IMR-90 (cell line): ENCODE results near the gene PRAMEF13. TPM values are rescaled to one million over a fixed set of nuclear protein-coding genes. Genes with fewer than 3 reads are reported as not detected.
"Not testable (repeated sequence)": the region's sequence is repeated elsewhere in the genome, so short reads cannot be mapped to it uniquely, and the experiment has no call there.

ENCODE experiments used
- ATAC-seq: fragments of 200-7000 bp; cut with Tn5 transposase; 2 replicates; pipeline ENCODE4 v1.9.1; 2020; ENCODE audit warnings: low read depth, mild to moderate bottlenecking, moderate library complexity
- BruUV-seq: library from RNA; stranded (reverse); fragments of 400-500 nt; replicated peaks from 2 replicates; lab custom pipeline; 2021; lab: Mats Ljungman, UMichigan
- CTCF ChIA-PET: fragments of 300-600 bp; formaldehyde crosslinking; extraction: SDS; loops from one replicate; lab custom pipeline; 2021; ENCODE audit warnings: antibody characterized with exemption; lab: Yijun Ruan, JAX
- POLR2A ChIA-PET: fragments of 300-600 bp; sonication (Branson Sonifier 250); formaldehyde crosslinking; loops from one replicate; lab custom pipeline; 2022; ENCODE audit warnings: antibody characterized with exemption; ENCODE audit not compliant: unreplicated experiment; lab: Charles Lee
- DNase-seq: peaks from one replicate; pipeline ENCODE4 v3.0.0; 2013
- H2AFZ ChIP-seq: replicated peaks from 2 replicates; pipeline ENCODE3; 2013; ENCODE audit warnings: low read length, mild to moderate bottlenecking; ENCODE audit not compliant: poor library complexity
- H2AK5ac ChIP-seq: 2 replicates; pipeline ENCODE4 v1.6.1; 2013; ENCODE audit warnings: low read depth, low read length, inconsistent platforms
- H2AK9ac ChIP-seq: replicated peaks from 2 replicates; pipeline ENCODE3; 2013; ENCODE audit warnings: mild to moderate bottlenecking, low read depth, low read length, moderate library complexity; ENCODE audit not compliant: poor library complexity
- H2BK120ac ChIP-seq: 2 replicates; pipeline ENCODE4 v1.6.1; 2013; ENCODE audit warnings: low read depth, low read length, inconsistent platforms
- H2BK15ac ChIP-seq: 3 replicates; pipeline ENCODE4 v1.6.1; 2013; ENCODE audit warnings: low read depth, low read length, inconsistent platforms
- H2BK20ac ChIP-seq: 2 replicates; pipeline ENCODE4 v1.6.1; 2013; ENCODE audit warnings: low read depth, mild to moderate bottlenecking, inconsistent platforms, low read length, moderate library complexity
- H2BK5ac ChIP-seq: 2 replicates; pipeline ENCODE4 v1.6.1; 2013; ENCODE audit warnings: mild to moderate bottlenecking, low read depth, low read length, inconsistent platforms; ENCODE audit not compliant: poor library complexity, severe bottlenecking
- H3K14ac ChIP-seq: replicated peaks from 2 replicates; pipeline ENCODE4 v1.6.1; 2013; ENCODE audit warnings: low read depth, low read length, inconsistent platforms
- H3K18ac ChIP-seq: 2 replicates; pipeline ENCODE4 v1.6.1; 2013; ENCODE audit warnings: low read depth, low read length, control low read depth
- H3K23ac ChIP-seq: 2 replicates; pipeline ENCODE4 v1.6.1; 2013; ENCODE audit warnings: low read depth, low read length, inconsistent platforms
- H3K27ac ChIP-seq: 2 replicates; pipeline ENCODE4 v1.5.1; 2013; ENCODE audit warnings: mild to moderate bottlenecking, control low read depth, low read length; ENCODE audit not compliant: insufficient read depth
- H3K27me3 ChIP-seq: 2 replicates; pipeline ENCODE4 v1.6.1; 2013; ENCODE audit warnings: low read length; ENCODE audit not compliant: control insufficient read depth, insufficient read depth
- H3K36me3 ChIP-seq: 2 replicates; pipeline ENCODE4 v1.6.1; 2013; ENCODE audit warnings: low read length, mixed read lengths; ENCODE audit not compliant: control insufficient read depth, insufficient read depth
- H3K4ac ChIP-seq: 2 replicates; pipeline ENCODE4 v1.6.1; 2013; ENCODE audit warnings: low read depth, low read length, inconsistent platforms
- H3K4me1 ChIP-seq: 2 replicates; pipeline ENCODE4 v1.6.1; 2013; ENCODE audit warnings: low read length, mixed read lengths; ENCODE audit not compliant: control insufficient read depth, insufficient read depth
- H3K4me2 ChIP-seq: 2 replicates; pipeline ENCODE4 v1.6.1; 2013; ENCODE audit warnings: low read depth, mild to moderate bottlenecking, control low read depth, low read length, moderate library complexity
- H3K4me3 ChIP-seq: 2 replicates; pipeline ENCODE4 v1.5.1; 2013; ENCODE audit warnings: low read depth, mild to moderate bottlenecking, control low read depth, low read length, moderate library complexity; ENCODE audit not compliant: insufficient read depth
- H3K56ac ChIP-seq: 2 replicates; pipeline ENCODE4 v1.6.1; 2013; ENCODE audit warnings: low read length, inconsistent platforms; ENCODE audit not compliant: insufficient read depth; ENCODE audit errors: extremely low read depth
- H3K79me1 ChIP-seq, 2 experiments: 2 replicates each; pipeline ENCODE4 v1.6.1; 2013; ENCODE audit warnings: low read length in 2 of 2, inconsistent platforms in 1 of 2, low read depth in 1 of 2
- H3K9ac ChIP-seq: 2 replicates; pipeline ENCODE4 v1.6.1; 2013; ENCODE audit warnings: low read depth, low read length, control low read depth
- H3K9me1 ChIP-seq: 2 replicates; pipeline ENCODE4 v1.6.1; 2013; ENCODE audit warnings: low read length, inconsistent platforms; ENCODE audit not compliant: insufficient read depth
- H3K9me3 ChIP-seq: 2 replicates; pipeline ENCODE4 v1.6.1; 2013; ENCODE audit warnings: low read length; ENCODE audit not compliant: control insufficient read depth, insufficient read depth
- H4K20me1 ChIP-seq: 2 replicates; pipeline ENCODE4 v1.6.1; 2013; ENCODE audit warnings: low read length, inconsistent platforms; ENCODE audit not compliant: insufficient read depth
- H4K5ac ChIP-seq: 2 replicates; pipeline ENCODE4 v1.6.1; 2013; ENCODE audit warnings: mild to moderate bottlenecking, low read depth, low read length, control low read depth
- H4K8ac ChIP-seq, 2 experiments: 2 replicates each; pipeline ENCODE4 v1.6.1; 2013; ENCODE audit warnings: low read depth in 2 of 2, low read length in 2 of 2, control low read depth in 1 of 2, inconsistent platforms in 1 of 2
- H4K91ac ChIP-seq: 2 replicates; pipeline ENCODE4 v1.6.1; 2013; ENCODE audit warnings: low read depth, low read length, inconsistent platforms; ENCODE audit not compliant: insufficient read depth
- WGBS, 2 experiments: methylation state at CpG; one replicate each; pipeline versions ENCODE4 v1.1.5 to v1.1.7; 2013; ENCODE audit warnings: missing lambda C conversion rate in 2 of 2; ENCODE audit not compliant: insufficient read length in 1 of 2; ENCODE audit errors: extremely low coverage in 2 of 2; 5-methylcytosine and 5-hydroxymethylcytosine counted together
- dilution Hi-C: fragments of 300-500 bp; cut with HindIII; formaldehyde crosslinking; loops from one replicate; pipeline ENCODE4 v1.14.3; 2018; ENCODE audit warnings: low sequenced_read_pairs; ENCODE audit not compliant: unreplicated experiment
- in situ Hi-C: fragments of 300-500 bp; cut with MboI; formaldehyde crosslinking; loops from 3 replicates; pipeline ENCODE4 v1.14.3; 2019; ENCODE audit warnings: low sequenced_read_pairs, inconsistent platforms, mixed read lengths
- intact Hi-C: fragments of 100-400 bp; cut with micrococcal nuclease; formaldehyde crosslinking; loops from 2 replicates; pipeline ENCODE4 v1.10.0; 2022
- polyA plus RNA-seq, 3 experiments: library from polyadenylated mRNA; depleted of rRNA; stranded (reverse); fragments of >200 nt; gene quantifications; 2 replicates each; pipeline ENCODE4 v1.2.3, GENCODE V29; 2012; ENCODE audit warnings: low replicate concordance in 1 of 3
- total RNA-seq: library from RNA; depleted of rRNA; stranded (reverse); fragments of >200 nt; gene quantifications from 2 replicates; pipeline ENCODE4 v1.2.3, GENCODE V29; 2012

Gene PRAMEF13
- total and polyA plus RNA-seq, 2 of the 4 experiments (the other 2 are of a cell fraction): not detected

GRCh38 chr1:13237572-13237971 lies 36.4 kb upstream of the PRAMEF13 start:
- H3K18ac ChIP-seq, H3K9me1 ChIP-seq, H3K4ac ChIP-seq, in situ Hi-C loops, H4K91ac ChIP-seq, H4K5ac ChIP-seq, H2BK15ac ChIP-seq, H3K23ac ChIP-seq, POLR2A ChIA-PET, H2BK20ac ChIP-seq, H3K56ac ChIP-seq, H3K27me3 ChIP-seq, H3K14ac ChIP-seq, H2BK120ac ChIP-seq, H3K9me3 ChIP-seq, BruUV-seq, ATAC-seq, H4K8ac ChIP-seq, H3K36me3 ChIP-seq, H3K4me2 ChIP-seq, H2AK5ac ChIP-seq, CTCF ChIA-PET, H3K9ac ChIP-seq, H3K4me1 ChIP-seq, H2BK5ac ChIP-seq, H4K20me1 ChIP-seq, H3K27ac ChIP-seq, H3K4me3 ChIP-seq, dilution Hi-C loops, intact Hi-C loops, DNase-seq, H2AFZ ChIP-seq, H3K79me1 ChIP-seq, H2AK9ac ChIP-seq: not testable (repeated sequence)
- 20% methylated on average over 2 of the region's 4 CpGs; no CpG with 5 or more reads in 1 of the 2 experiments for WGBS, 2 experiments

- H3K79me1 ChIP-seq, BruUV-seq, H3K4me1 ChIP-seq, intact Hi-C loops, CTCF ChIA-PET, H3K14ac ChIP-seq, H3K9me3 ChIP-seq, H3K4ac ChIP-seq, H2BK5ac ChIP-seq, H3K23ac ChIP-seq, POLR2A ChIA-PET, dilution Hi-C loops, H4K5ac ChIP-seq, H4K8ac ChIP-seq, H3K9me1 ChIP-seq, H2BK20ac ChIP-seq, H2AK5ac ChIP-seq, H3K4me2 ChIP-seq, H3K36me3 ChIP-seq, H3K18ac ChIP-seq, DNase-seq, ATAC-seq, H3K27me3 ChIP-seq, H3K56ac ChIP-seq, H2AFZ ChIP-seq, in situ Hi-C loops, H2BK15ac ChIP-seq, H3K9ac ChIP-seq, H2AK9ac ChIP-seq, H2BK120ac ChIP-seq, H4K20me1 ChIP-seq, H4K91ac ChIP-seq, H3K4me3 ChIP-seq, H3K27ac ChIP-seq: not testable (repeated sequence)
- WGBS, 2 experiments: no CpG with 5 or more reads among the region's 1 CpG
These were observed 32.8 kb upstream of the PRAMEF13 start for GRCh38 chr1:13234057-13234456.
